Temporal lobe (tissue), 2 donors: Measurements from ENCODE around the gene CT45A3. TPM values are rescaled to one million over a fixed set of nuclear protein-coding genes. Genes with fewer than 3 reads are reported as not detected.

ENCODE experiments used
- small RNA-seq: library from RNA; depleted of rRNA; stranded (forward); fragments of <200 nt; gene quantifications from one replicate; pipeline ENCODE3, GENCODE V24; 2014; ENCODE audit warnings: low replicate concordance
- total RNA-seq: library from RNA; depleted of rRNA; stranded (reverse); fragments of >200 nt; gene quantifications from one replicate; pipeline ENCODE4 v1.2.3, GENCODE V29; 2014

Gene CT45A3
- total RNA-seq, 1 donor from 2014 or later, result not detected

Small RNA genes lying within 50 kb of the gene (small RNA-seq; reads per million reads assigned to genes)
- not detected for gene AC240442.1

Other genes starting within 250 kb of the CT45A3 start
- 19.4 TPM for gene INTS6L, start 247.5 kb downstream of the CT45A3 start, total RNA-seq
- gene CT45A1, start 54.6 kb downstream of the CT45A3 start, total RNA-seq, result not detected
- not detected for gene CT45A5, start 17.3 kb upstream of the CT45A3 start, total RNA-seq
- not detected for gene CT45A6, start 34.6 kb upstream of the CT45A3 start, total RNA-seq
- gene CT45A2, start 51.8 kb upstream of the CT45A3 start, total RNA-seq, result not detected
- gene CT45A7, start 69.1 kb upstream of the CT45A3 start, total RNA-seq, result not detected
- gene CT45A8, start 86.3 kb upstream of the CT45A3 start, total RNA-seq, result not detected
- not detected for gene CT45A9, start 103.6 kb upstream of the CT45A3 start, total RNA-seq
- gene CT45A10, start 125.3 kb upstream of the CT45A3 start, total RNA-seq, result not detected
- gene SAGE1, start 125.5 kb upstream of the CT45A3 start, total RNA-seq, result not detected
- gene MMGT1, start 205.8 kb upstream of the CT45A3 start, total RNA-seq, result 17.2 TPM
- gene SLC9A6, start 217.2 kb upstream of the CT45A3 start, total RNA-seq, result 99.6 TPM